HG03135 (cell line): ENCODE measurements around the gene PROM1.

Experiments used
- ATAC-seq: cut with Tn5 transposase; IDR thresholded peaks from one replicate; pipeline ENCODE4 v1.9.1; 2021; ENCODE audit warnings: mild to moderate bottlenecking, moderate library complexity; ENCODE audit not compliant: unreplicated experiment

The PROM1 gene

GRCh38 chr4:16067515-16067914 lies 16.3 kb downstream of the PROM1 start:
- no peak for ATAC-seq

GRCh38 chr4:16066586-16067128 lies 17.2 kb downstream of the PROM1 start:
- no peak for ATAC-seq

GRCh38 chr4:16065066-16065465 lies 18.8 kb downstream of the PROM1 start:
- ATAC-seq, result no peak

- no peak for ATAC-seq
Measured at GRCh38 chr4:16062601-16063000, 21.2 kb downstream of the PROM1 start.

GRCh38 chr4:16056681-16057385 lies 27.0 kb downstream of the PROM1 start:
- ATAC-seq, result no peak

- ATAC-seq, result no peak
Measured at GRCh38 chr4:16055873-16056272, 27.9 kb downstream of the PROM1 start.

GRCh38 chr4:16055471-16055870 lies 28.4 kb downstream of the PROM1 start:
- no peak for ATAC-seq

- no peak for ATAC-seq
Measured at GRCh38 chr4:16052939-16053338, 30.9 kb downstream of the PROM1 start.

- no peak for ATAC-seq
Measured at GRCh38 chr4:16051980-16052379, 31.8 kb downstream of the PROM1 start.

GRCh38 chr4:16051132-16051531 lies 32.7 kb downstream of the PROM1 start:
- ATAC-seq, result no peak

- no peak for ATAC-seq
Measured at GRCh38 chr4:16050669-16051068, 33.2 kb downstream of the PROM1 start.

GRCh38 chr4:16048619-16049419 lies 35.0 kb downstream of the PROM1 start:
- ATAC-seq, result no peak

GRCh38 chr4:16045687-16046086 lies 38.1 kb downstream of the PROM1 start:
- ATAC-seq, result no peak

- ATAC-seq, result no peak
Measured at GRCh38 chr4:16043642-16044498, 40.0 kb downstream of the PROM1 start.

- no peak for ATAC-seq
Measured at GRCh38 chr4:16039139-16039538, 44.7 kb downstream of the PROM1 start.

- no peak for ATAC-seq
Measured at GRCh38 chr4:16037901-16038300, 45.9 kb downstream of the PROM1 start.

- ATAC-seq, result no peak
Measured at GRCh38 chr4:16035843-16036242, 48.0 kb downstream of the PROM1 start.

GRCh38 chr4:16034010-16034748 lies 49.6 kb downstream of the PROM1 start:
- no peak for ATAC-seq

GRCh38 chr4:16032396-16032770 lies 51.4 kb downstream of the PROM1 start:
- no peak for ATAC-seq

- no peak for ATAC-seq
Measured at GRCh38 chr4:16031546-16032395, 52.1 kb downstream of the PROM1 start.
